HCT116 (cell line): ENCODE measurements around the gene ZNF652. TPM values are rescaled to one million over a fixed set of nuclear protein-coding genes. Genes with fewer than 3 reads are reported as not detected.
A peak's percentile ranks its signal among the peaks of the same experiment; 100 is the strongest.

Experiments
- ATAC-seq: fragments of 200-7000 bp; cut with Tn5 transposase; 2 replicates; pipeline ENCODE4 v1.9.1; 2020; ENCODE audit warnings: mild to moderate bottlenecking, moderate library complexity
- BruUV-seq: library from RNA; stranded (reverse); fragments of 400-500 nt; replicated peaks from 2 replicates; lab custom pipeline; 2021; lab: Mats Ljungman, UMichigan
- CTCF ChIA-PET: fragments of 300-600 bp; sonication (Branson Sonifier 250); formaldehyde crosslinking; loops from one replicate; lab custom pipeline; 2021; ENCODE audit warnings: antibody characterized with exemption; lab: Charles Lee
- POLR2A ChIA-PET: fragments of 300-600, 350-600 bp; sonication (Branson Sonifier 250); formaldehyde crosslinking; loops from one replicate; lab custom pipeline; 2021; ENCODE audit warnings: antibody characterized with exemption; lab: Charles Lee
- RAD21 ChIA-PET, 2 experiments: fragments of 300-600 bp; sonication (Branson Sonifier 250); formaldehyde crosslinking; loops; one replicate each; lab custom pipeline; 2023; ENCODE audit warnings: low total read pairs in 2 of 2; ENCODE audit not compliant: uncharacterized antibody in 2 of 2, unreplicated experiment in 2 of 2, low non-redundant PET in 1 of 2; lab: Charles Lee
- DNase-seq: peaks from one replicate; pipeline ENCODE4 v3.0.0-alpha.2; 2010; ENCODE audit warnings: low read depth, low spot score
- H2AFZ ChIP-seq: fragments of 200-600 bp; shearing (Covaris generic), sonication (generic); 2 replicates; pipeline ENCODE4 v1.6.1; 2017; ENCODE audit warnings: low read depth, mixed run types, mixed read lengths, antibody characterized with exemption, low read length; ENCODE audit not compliant: poor library complexity, severe bottlenecking
- H3K27ac ChIP-seq: 2 replicates; pipeline ENCODE4 v1.5.1; 2012; ENCODE audit warnings: low read depth, low read length
- H3K27me3 ChIP-seq: fragments of 200-600 bp; sonication (generic); 2 replicates; pipeline ENCODE4 v1.6.1; 2016; ENCODE audit warnings: mixed run types, low read length, mixed read lengths; ENCODE audit not compliant: insufficient read depth
- H3K36me3 ChIP-seq, 2 experiments: fragments of 200-500 bp in 1 of 2; fragments of 200-600 bp in 1 of 2; sonication (Bioruptor generic) in 1 of 2; sonication (generic) in 1 of 2; 2 replicates each; pipeline versions ENCODE4 v1.5.1 to v1.6.1; 2014 to 2016; ENCODE audit warnings: low read length in 2 of 2, inconsistent platforms in 1 of 2, mixed read lengths in 1 of 2, mixed run types in 1 of 2; ENCODE audit not compliant: insufficient read depth in 2 of 2, control insufficient read depth in 1 of 2
- H3K4me1 ChIP-seq, 2 experiments: fragments of 200-600 bp in 1 of 2; sonication (generic) in 1 of 2; 2 replicates each; pipeline versions ENCODE4 v1.5.1 to v1.6.1; 2012 to 2017; ENCODE audit warnings: low read length in 2 of 2, inconsistent platforms in 1 of 2, mild to moderate bottlenecking in 1 of 2, mixed read lengths in 1 of 2, mixed run types in 1 of 2, moderate library complexity in 1 of 2; ENCODE audit not compliant: insufficient read depth in 2 of 2, control insufficient read depth in 1 of 2
- H3K4me2 ChIP-seq: fragments of 200-600 bp; sonication (generic); 2 replicates; pipeline ENCODE4 v1.6.1; 2017; ENCODE audit warnings: mixed run types, low read length, mixed read lengths
- H3K4me3 ChIP-seq, 2 experiments: fragments of 200-600 bp in 1 of 2; sonication (generic) in 1 of 2; replicated peaks in 1 of 2; 2 replicates each; pipeline ENCODE4 v1.5.1; 2011 to 2016; ENCODE audit warnings: low read length in 2 of 2, control low read depth in 1 of 2, low read depth in 1 of 2, mild to moderate bottlenecking in 1 of 2, mixed read lengths in 1 of 2, mixed run types in 1 of 2
- H3K79me2 ChIP-seq: fragments of 200-600 bp; sonication (generic); 2 replicates; pipeline ENCODE4 v1.6.1; 2017; ENCODE audit warnings: mild to moderate bottlenecking, mixed run types, low read length, moderate library complexity, mixed read lengths; ENCODE audit not compliant: insufficient read depth
- H3K9ac ChIP-seq: fragments of 200-600 bp; sonication (generic); 2 replicates; pipeline ENCODE4 v1.6.1; 2016; ENCODE audit warnings: low read length, mixed read lengths
- H3K9me2 ChIP-seq: fragments of 200-600 bp; sonication (generic), shearing (Covaris generic); 2 replicates; pipeline ENCODE4 v1.6.1; 2017; ENCODE audit warnings: mixed run types, mild to moderate bottlenecking, moderate library complexity; ENCODE audit not compliant: insufficient read depth
- H3K9me3 ChIP-seq, 2 experiments: fragments of 200-500 bp in 1 of 2; fragments of 200-600 bp in 1 of 2; sonication (Bioruptor generic) in 1 of 2; sonication (generic) in 1 of 2; 2 replicates each; pipeline ENCODE4 v1.6.1; 2014 to 2017; ENCODE audit warnings: low read length in 2 of 2, mixed read lengths in 2 of 2, inconsistent platforms in 1 of 2, low read depth in 1 of 2, mild to moderate bottlenecking in 1 of 2, mixed run types in 1 of 2, moderate library complexity in 1 of 2; ENCODE audit not compliant: control insufficient read depth in 1 of 2, insufficient read depth in 1 of 2
- H4K20me1 ChIP-seq: fragments of 200-600 bp; sonication (generic), shearing (Covaris generic); 2 replicates; pipeline ENCODE4 v1.6.1; 2017; ENCODE audit warnings: mixed run types, mild to moderate bottlenecking, moderate library complexity; ENCODE audit not compliant: insufficient read depth
- POLR2A ChIP-seq: IDR thresholded peaks from 2 replicates; pipeline ENCODE4 v1.7.0; 2011; ENCODE audit warnings: borderline replicate concordance; ENCODE audit not compliant: insufficient read depth, insufficient read length; ENCODE audit errors: extremely low read depth
- POLR2AphosphoS5 ChIP-seq: IDR thresholded peaks from 2 replicates; pipeline ENCODE4 v1.6.1; 2011; ENCODE audit warnings: mild to moderate bottlenecking, low read depth, low read length, moderate library complexity
- RAD21 ChIP-seq: IDR thresholded peaks from 2 replicates; pipeline ENCODE4 v1.6.1; 2012; ENCODE audit warnings: low read depth, mild to moderate bottlenecking
- YY1 ChIP-seq: IDR thresholded peaks from 2 replicates; pipeline ENCODE4 v1.6.1; 2011; ENCODE audit warnings: low read length, low read depth, moderate library complexity, mild to moderate bottlenecking; ENCODE audit not compliant: insufficient replicate concordance; ENCODE audit errors: extremely low read depth
- intact Hi-C: fragments of 100-400 bp; cut with micrococcal nuclease; formaldehyde crosslinking; loops from 2 replicates; pipeline ENCODE4 v1.10.0; 2022
- total RNA-seq: library from RNA; stranded (reverse); gene quantifications from one replicate; pipeline ENCODE4 v1.2.1, GENCODE V29; 2021; ENCODE audit not compliant: unreplicated experiment
- TF ChIP-seq, protein P1 (sequence below), 3 experiments: fragments of 200-600 bp in 1 of 3; sonication (generic) in 1 of 3; IDR thresholded peaks in 2 of 3; conservative IDR thresholded peaks in 1 of 3; 2 replicates each; pipeline ENCODE4 v1.5.1; 2012 to 2017; ENCODE audit warnings: low read depth in 2 of 3, low read length in 2 of 3, antibody characterized with exemption in 1 of 3, borderline replicate concordance in 1 of 3, control low read depth in 1 of 3, mild to moderate bottlenecking in 1 of 3, mixed read lengths in 1 of 3, mixed run types in 1 of 3, moderate library complexity in 1 of 3; ENCODE audit not compliant: insufficient read depth in 1 of 3
- TF ChIP-seq, protein P2 (sequence below): IDR thresholded peaks from 2 replicates; pipeline ENCODE4 v1.6.1; 2012

The ZNF652 gene
- total RNA-seq, 1 experiment from 2014 or later = 27.8 TPM

DNA sequence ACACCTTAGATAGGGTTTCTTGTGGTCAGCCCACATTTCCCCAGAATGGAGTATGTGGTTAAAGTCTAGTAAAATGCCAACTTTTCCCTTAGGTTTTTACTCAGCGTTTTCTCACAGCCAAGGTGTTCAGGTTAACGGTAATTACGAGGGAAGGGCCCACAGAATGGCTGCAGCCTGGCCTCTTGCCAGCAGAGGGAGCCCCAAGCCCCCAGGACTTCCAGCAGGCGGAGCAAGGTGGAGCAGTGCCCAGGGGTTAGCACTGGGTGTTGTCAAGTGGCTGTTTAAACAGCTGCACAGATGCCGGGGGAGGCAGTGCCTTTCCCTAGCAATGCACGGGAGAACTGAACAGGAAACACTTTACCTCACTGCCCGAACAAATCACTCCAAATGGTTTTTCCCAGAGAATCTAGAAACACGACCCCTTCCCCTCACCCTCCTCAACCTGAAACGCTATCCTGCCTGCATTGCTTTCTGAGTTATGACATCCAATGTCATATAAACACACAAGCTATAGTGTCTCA lies 46.0 kb upstream of the ZNF652 start:
- ChIA-PET POLR2A (no interaction called here), CTCF (interaction anchor here (0.6 to 4.1 kb wide), 11 partner anchors 8 to 684 kb away, joined by 3 to 65 read pairs (median 4); no protein-coding TSS in a partner anchor), RAD21 (interaction anchor here (0.9 to 2.7 kb wide), 3 partner anchors 148 to 150 kb away, joined by 3 to 11 read pairs (median 5); no protein-coding TSS in a partner anchor)
- Histone ChIP-seq H3K79me2 (peaks cover 51% of the 10 kb centered on the region), H3K4me3 (no peak overlapping the region), H4K20me1 (no peaks in the 10 kb centered on the region), H3K27me3 (no peaks in the 10 kb centered on the region), H2AFZ (no peak overlapping the region), H3K4me2 (no peak overlapping the region), H3K9me2 (no peaks in the 10 kb centered on the region), H3K9me3 (no peaks in the 10 kb centered on the region), H3K36me3 (peaks cover 85 to 89% of the 10 kb centered on the region in 2 experiments), H3K27ac (no peak overlapping the region), H3K9ac (no peak overlapping the region), H3K4me1 (peaks cover 0 to 3% of the 10 kb centered on the region in 2 experiments; a peak in 3 of 4 replicates)
- DNase-seq (peak; percentile 50), ATAC-seq (peak; percentile 94)
- BruUV-seq = no TSS peak
- TF ChIP-seq YY1 (peak; percentile 43), POLR2A (no peak), RAD21 (peak; percentile 86), POLR2AphosphoS5 (0 out of 2 replicates have a peak, but pooled peaks have one; percentile 26)
- TF ChIP-seq, protein P1, sequence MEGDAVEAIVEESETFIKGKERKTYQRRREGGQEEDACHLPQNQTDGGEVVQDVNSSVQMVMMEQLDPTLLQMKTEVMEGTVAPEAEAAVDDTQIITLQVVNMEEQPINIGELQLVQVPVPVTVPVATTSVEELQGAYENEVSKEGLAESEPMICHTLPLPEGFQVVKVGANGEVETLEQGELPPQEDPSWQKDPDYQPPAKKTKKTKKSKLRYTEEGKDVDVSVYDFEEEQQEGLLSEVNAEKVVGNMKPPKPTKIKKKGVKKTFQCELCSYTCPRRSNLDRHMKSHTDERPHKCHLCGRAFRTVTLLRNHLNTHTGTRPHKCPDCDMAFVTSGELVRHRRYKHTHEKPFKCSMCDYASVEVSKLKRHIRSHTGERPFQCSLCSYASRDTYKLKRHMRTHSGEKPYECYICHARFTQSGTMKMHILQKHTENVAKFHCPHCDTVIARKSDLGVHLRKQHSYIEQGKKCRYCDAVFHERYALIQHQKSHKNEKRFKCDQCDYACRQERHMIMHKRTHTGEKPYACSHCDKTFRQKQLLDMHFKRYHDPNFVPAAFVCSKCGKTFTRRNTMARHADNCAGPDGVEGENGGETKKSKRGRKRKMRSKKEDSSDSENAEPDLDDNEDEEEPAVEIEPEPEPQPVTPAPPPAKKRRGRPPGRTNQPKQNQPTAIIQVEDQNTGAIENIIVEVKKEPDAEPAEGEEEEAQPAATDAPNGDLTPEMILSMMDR (IDR thresholded peaks at IDR 0.05 in 2 of 3, conservative IDR thresholded peaks at IDR 0.05 in 1 of 3; ENCODE audit: borderline replicate concordance in 1 of 3, insufficient read depth in 1 of 3, low read depth in 2 of 3, low read length in 2 of 3) = peak; percentile 99
- TF ChIP-seq, protein P2, sequence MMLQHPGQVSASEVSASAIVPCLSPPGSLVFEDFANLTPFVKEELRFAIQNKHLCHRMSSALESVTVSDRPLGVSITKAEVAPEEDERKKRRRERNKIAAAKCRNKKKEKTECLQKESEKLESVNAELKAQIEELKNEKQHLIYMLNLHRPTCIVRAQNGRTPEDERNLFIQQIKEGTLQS = no peak
- intact Hi-C loops = loop anchor here (1.0 to 5.0 kb wide), 3 partner anchors 140 to 299 kb away; partner anchors contain the start of gene SLC35B1
